Bronchial epithelial cell (primary cell): ENCODE results near the gene DNM3. TPM values are rescaled to one million over a fixed set of nuclear protein-coding genes. Genes with fewer than 3 reads are reported as not detected.
A peak's percentile ranks its signal among the peaks of the same experiment; 100 is the strongest.

Experiments used
- DNase-seq: peaks from one replicate; pipeline ENCODE4 v3.0.0-alpha.2; 2010; ENCODE audit warnings: low read depth
- FAIRE-seq: peaks from 2 replicates; lab custom pipeline; 2011; peaks lifted over from hg19 to GRCh38; lab: Jason Lieb, UNC
- H3K27me3 ChIP-seq: 2 replicates; pipeline ENCODE4 v1.5.1; 2011; ENCODE audit warnings: low read length; ENCODE audit not compliant: control insufficient read depth, insufficient read depth
- H3K36me3 ChIP-seq: 2 replicates; pipeline ENCODE4 v1.5.1; 2011; ENCODE audit warnings: low read length; ENCODE audit not compliant: control insufficient read depth, insufficient read depth
- H3K4me3 ChIP-seq: 2 replicates; pipeline ENCODE4 v1.5.1; 2011; ENCODE audit warnings: mild to moderate bottlenecking, low read depth, low read length, control low read depth
- total RNA-seq: library from RNA; depleted of rRNA; stranded (reverse); fragments of >200 nt; gene quantifications from 2 replicates; pipeline ENCODE4 v1.2.1, GENCODE V29; 2014
- TF ChIP-seq, protein P1 (sequence below): IDR thresholded peaks from 2 replicates; pipeline ENCODE4 v1.5.1; 2011; ENCODE audit warnings: mild to moderate bottlenecking, moderate library complexity, low read length, control low read depth, inconsistent platforms; ENCODE audit not compliant: insufficient read depth, severe bottlenecking

DNM3 gene
- total RNA-seq, 1 donor from 2014 or later: 1.3 TPM

DNA sequence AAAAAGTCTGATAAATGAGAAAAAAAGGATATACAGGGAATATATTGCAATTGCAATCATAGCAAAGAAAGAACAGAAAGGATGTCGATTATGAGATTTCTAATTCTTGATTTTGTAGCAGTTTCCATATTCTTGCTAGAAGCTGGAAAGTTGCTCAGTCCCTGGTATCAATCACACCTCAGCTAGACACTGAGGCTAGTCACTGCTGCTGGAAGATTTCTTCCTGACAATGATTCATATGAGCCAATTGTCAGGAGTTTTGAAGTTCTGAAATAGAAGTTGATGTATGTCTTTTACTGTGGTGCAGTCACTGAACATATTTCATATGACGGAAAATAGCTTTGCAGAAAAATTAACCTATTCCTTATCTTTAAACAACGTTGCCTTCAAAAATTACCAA, 370.8 kb downstream of the DNM3 start:
- Histone ChIP-seq H3K36me3 (no peaks in the 10 kb centered on the region), H3K27me3 (no peaks in the 10 kb centered on the region), H3K4me3 (no peak overlapping the region)
- TF ChIP-seq, protein P1, sequence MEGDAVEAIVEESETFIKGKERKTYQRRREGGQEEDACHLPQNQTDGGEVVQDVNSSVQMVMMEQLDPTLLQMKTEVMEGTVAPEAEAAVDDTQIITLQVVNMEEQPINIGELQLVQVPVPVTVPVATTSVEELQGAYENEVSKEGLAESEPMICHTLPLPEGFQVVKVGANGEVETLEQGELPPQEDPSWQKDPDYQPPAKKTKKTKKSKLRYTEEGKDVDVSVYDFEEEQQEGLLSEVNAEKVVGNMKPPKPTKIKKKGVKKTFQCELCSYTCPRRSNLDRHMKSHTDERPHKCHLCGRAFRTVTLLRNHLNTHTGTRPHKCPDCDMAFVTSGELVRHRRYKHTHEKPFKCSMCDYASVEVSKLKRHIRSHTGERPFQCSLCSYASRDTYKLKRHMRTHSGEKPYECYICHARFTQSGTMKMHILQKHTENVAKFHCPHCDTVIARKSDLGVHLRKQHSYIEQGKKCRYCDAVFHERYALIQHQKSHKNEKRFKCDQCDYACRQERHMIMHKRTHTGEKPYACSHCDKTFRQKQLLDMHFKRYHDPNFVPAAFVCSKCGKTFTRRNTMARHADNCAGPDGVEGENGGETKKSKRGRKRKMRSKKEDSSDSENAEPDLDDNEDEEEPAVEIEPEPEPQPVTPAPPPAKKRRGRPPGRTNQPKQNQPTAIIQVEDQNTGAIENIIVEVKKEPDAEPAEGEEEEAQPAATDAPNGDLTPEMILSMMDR: no peak
- FAIRE-seq (no peak), DNase-seq (peak; percentile 6)

DNA sequence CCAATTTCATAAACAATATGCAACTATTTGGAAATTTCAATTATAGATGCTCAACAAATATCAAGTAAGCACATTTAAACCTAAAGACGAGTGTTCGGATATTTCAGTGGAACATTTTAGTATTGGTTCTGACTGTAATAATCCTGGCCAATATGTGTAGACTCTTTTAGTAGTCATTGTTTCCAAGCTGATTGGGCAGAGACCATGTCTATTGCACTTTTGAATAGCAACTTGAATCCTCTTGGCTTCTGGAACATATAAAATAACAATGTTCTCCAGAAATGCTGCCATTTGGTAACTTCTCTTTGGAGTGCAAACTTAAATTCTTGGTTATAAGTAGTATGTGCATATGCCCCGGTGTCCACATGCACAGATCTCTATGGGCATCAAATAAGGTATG, 373.7 kb downstream of the DNM3 start:
- Histone ChIP-seq H3K36me3 (no peaks in the 10 kb centered on the region), H3K27me3 (no peaks in the 10 kb centered on the region), H3K4me3 (no peak overlapping the region)
- no peak for DNase-seq
- TF ChIP-seq, protein P1: no peak
- no peak for FAIRE-seq

DNA sequence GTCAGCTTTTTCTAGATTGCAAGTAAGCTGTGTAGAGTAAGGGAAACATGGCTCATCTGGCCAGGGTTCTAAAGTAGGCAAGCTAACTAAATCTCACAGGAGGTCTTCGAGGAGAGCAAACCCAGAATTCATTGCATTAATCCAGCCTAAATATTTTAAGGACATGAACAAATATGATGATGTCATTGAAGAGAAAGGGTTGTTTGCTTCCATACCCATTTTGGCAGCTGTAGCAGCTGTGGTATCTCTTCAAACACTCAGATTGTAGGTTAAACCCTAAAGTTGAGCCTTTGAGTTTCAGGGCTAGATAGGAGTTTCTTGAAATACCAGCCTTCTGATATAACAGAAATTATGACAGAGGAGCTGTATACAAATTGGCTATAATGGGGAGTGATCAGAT, 378.7 kb downstream of the DNM3 start:
- DNase-seq (no peak), FAIRE-seq (no peak)
- no peaks in the 10 kb centered on the region for H3K27me3 ChIP-seq

DNA sequence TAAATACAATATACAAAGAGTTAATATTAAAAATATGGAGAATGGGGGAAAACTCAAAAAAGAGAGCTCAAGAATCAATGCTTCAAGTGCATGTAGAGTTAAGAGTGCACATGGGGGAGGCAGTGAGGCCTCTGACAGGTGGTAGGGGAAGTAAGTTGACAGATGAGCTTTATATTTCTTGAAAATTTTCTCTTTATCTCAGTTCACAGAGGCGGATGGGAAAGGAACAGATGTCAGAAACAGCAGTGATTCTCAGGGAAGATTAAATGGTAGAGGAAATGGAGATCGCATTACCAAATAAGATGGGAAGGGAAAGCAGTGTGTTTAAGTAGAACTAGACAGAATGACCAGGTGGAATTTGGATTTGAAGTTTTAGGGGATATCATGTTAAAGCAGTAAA, 379.1 kb downstream of the DNM3 start:
- FAIRE-seq: no peak

More for the DNA sequence above, 378.7 kb downstream of the DNM3 start:
- TF ChIP-seq, protein P1: no peak
- H3K4me3 ChIP-seq: no peak overlapping the region
- H3K36me3 ChIP-seq: no peaks in the 10 kb centered on the region

DNA sequence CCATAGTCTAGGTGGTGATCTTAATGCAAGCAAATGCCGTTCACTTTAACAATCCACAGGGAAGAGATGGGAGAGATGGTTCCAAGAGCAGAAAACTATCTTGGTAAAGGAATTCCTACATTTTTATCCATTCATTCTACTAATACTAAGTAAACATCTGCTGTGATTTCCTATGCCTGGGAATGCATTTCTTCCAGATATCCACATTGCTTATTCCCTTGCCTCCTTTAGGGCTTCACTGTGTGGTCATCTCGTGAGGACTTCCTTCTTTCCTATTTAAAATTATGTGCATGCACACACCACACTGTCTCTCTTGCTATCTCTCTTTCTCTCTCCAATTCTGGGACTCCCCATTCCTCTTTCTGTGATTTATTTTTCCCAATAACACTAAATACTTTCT, 380.1 kb downstream of the DNM3 start:
- TF ChIP-seq, protein P1: no peak
- Histone ChIP-seq H3K36me3 (no peaks in the 10 kb centered on the region), H3K27me3 (no peaks in the 10 kb centered on the region), H3K4me3 (no peak overlapping the region)
- DNase-seq (no peak), FAIRE-seq (no peak)

More for the DNA sequence above, 379.1 kb downstream of the DNM3 start:
- DNase-seq: no peak
- Histone ChIP-seq H3K27me3 (no peaks in the 10 kb centered on the region), H3K4me3 (no peak overlapping the region), H3K36me3 (no peaks in the 10 kb centered on the region)
- TF ChIP-seq, protein P1: no peak

DNA sequence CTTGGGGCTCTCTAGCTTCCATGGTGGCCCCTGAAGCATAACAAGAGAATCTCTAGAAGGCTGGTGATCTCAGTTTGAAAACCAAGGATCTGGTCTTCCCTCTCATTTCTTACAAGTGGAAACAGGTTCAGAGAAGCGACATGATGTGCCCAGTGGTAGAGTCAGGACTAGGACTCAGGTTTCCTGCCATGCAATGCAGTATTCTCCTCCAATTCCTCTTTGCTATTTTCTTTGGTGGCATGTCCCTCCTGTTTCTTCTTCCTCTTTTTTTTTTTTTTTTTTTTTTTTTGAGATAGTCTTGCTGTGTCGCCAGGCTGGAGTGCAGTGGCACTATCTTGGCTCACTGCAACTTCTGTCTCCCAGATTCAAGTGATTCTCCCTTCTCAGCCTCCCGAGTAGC, 383.6 kb downstream of the DNM3 start:
- no peak overlapping the region for H3K4me3 ChIP-seq
- DNase-seq (no peak), FAIRE-seq (no peak)
- TF ChIP-seq, protein P1: no peak
- no peaks in the 10 kb centered on the region for H3K27me3 ChIP-seq
- H3K36me3 ChIP-seq: no peaks in the 10 kb centered on the region
